Choroid plexus epithelial cell (primary cell): ENCODE data around the gene ILKAP.

Experiments used
- DNase-seq: peaks from one replicate; pipeline ENCODE4 v3.0.0-alpha.2; 2010; ENCODE audit warnings: low read depth
- H3K4me3 ChIP-seq: 2 replicates; pipeline ENCODE4 v1.5.1; 2011; ENCODE audit warnings: low read depth, mild to moderate bottlenecking, control low read depth, low read length, moderate library complexity
- TF ChIP-seq, protein P1 (sequence below): conservative IDR thresholded peaks from 2 replicates; pipeline ENCODE4 v1.5.1; 2011; ENCODE audit warnings: low read depth, mild to moderate bottlenecking, control low read depth, inconsistent platforms, low read length, moderate library complexity

The ILKAP gene

DNA sequence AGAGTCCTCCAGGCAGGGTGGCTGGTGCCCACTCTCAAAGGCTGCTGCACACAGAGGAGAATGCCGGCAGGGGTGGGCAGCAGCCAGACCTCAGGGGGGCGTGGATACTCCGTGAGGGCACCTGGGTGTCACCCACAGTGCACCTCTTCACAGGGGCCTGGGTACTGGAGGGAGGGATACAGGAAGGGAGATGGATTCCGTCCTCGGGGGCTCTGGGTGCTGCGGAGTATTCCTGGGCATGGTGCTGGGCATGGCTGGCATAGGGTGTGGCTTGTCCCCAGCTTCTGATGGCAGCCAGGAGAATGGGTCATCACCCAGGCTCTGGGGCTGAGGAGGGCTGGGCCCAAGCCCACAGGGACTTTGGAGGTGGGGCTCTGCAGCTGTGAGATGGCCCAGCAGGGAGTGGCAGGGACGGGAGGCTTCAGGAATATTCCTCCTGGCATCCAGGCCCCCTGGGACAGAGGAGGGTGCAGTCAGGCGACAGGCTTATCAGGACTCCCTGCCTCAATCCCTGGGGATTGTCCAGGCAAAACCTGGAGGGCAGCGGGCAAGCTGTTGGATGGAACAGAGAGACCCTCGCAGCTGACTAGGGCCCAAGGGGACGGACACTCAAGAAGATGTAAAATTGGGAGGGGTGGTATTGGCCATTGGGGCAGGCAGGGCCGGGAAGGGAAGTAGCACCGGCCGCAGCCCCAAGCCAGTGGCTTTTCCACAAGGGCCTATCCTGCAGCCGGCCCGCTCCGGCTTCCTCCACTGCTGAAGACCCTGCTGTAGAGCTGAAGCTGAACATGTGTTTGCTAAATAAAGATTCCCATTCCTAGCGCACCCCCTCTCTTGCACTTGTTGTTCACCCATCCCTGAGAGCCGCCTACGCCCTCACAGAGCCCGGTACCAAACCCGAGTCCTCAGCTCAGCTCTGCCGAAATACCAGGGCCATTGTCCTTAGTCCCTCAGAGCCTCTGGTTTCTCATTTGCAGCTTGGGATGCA, 70.7 kb downstream of the ILKAP start:
- TF ChIP-seq, protein P1, sequence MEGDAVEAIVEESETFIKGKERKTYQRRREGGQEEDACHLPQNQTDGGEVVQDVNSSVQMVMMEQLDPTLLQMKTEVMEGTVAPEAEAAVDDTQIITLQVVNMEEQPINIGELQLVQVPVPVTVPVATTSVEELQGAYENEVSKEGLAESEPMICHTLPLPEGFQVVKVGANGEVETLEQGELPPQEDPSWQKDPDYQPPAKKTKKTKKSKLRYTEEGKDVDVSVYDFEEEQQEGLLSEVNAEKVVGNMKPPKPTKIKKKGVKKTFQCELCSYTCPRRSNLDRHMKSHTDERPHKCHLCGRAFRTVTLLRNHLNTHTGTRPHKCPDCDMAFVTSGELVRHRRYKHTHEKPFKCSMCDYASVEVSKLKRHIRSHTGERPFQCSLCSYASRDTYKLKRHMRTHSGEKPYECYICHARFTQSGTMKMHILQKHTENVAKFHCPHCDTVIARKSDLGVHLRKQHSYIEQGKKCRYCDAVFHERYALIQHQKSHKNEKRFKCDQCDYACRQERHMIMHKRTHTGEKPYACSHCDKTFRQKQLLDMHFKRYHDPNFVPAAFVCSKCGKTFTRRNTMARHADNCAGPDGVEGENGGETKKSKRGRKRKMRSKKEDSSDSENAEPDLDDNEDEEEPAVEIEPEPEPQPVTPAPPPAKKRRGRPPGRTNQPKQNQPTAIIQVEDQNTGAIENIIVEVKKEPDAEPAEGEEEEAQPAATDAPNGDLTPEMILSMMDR, result no peak
- H3K4me3 ChIP-seq, result no peak overlapping the region
- DNase-seq, result no peak

DNA sequence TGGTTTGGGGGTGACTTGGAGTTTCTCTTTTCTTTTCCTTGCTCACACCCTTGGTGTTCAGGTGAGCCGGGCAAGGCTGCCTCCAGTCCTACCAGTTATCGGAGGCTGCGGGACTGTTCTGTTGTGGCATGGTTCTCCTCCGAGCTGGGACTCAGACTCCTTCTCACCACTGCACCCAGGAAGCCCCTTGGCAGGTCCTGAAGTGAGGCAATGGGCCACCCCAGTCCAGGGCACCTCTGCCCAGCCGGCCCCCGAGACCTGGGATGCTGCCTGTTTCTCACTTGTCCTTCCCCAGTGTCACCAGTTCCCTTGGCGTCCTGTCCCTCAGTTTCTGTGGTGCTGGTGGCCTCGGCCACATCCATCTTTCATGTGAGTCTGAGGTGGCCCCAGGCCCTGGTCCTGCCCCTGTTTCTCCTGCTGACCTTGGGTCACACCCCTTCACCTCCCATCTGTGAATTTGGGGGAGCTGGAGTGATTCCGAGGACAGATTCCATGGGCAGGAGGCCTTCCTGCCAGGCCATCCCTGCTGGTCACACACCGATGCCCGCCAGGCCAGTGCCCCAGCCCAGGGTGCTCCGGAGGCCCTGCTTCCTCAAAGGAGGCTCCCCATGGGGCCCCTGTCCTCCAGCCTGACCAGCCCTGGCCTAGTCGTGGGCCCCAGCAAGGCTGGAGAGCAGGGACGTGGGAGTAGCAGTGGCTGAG, 71.6 kb downstream of the ILKAP start:
- H3K4me3 ChIP-seq, result no peak overlapping the region
- TF ChIP-seq, protein P1, result no peak
- DNase-seq, result no peak

DNA sequence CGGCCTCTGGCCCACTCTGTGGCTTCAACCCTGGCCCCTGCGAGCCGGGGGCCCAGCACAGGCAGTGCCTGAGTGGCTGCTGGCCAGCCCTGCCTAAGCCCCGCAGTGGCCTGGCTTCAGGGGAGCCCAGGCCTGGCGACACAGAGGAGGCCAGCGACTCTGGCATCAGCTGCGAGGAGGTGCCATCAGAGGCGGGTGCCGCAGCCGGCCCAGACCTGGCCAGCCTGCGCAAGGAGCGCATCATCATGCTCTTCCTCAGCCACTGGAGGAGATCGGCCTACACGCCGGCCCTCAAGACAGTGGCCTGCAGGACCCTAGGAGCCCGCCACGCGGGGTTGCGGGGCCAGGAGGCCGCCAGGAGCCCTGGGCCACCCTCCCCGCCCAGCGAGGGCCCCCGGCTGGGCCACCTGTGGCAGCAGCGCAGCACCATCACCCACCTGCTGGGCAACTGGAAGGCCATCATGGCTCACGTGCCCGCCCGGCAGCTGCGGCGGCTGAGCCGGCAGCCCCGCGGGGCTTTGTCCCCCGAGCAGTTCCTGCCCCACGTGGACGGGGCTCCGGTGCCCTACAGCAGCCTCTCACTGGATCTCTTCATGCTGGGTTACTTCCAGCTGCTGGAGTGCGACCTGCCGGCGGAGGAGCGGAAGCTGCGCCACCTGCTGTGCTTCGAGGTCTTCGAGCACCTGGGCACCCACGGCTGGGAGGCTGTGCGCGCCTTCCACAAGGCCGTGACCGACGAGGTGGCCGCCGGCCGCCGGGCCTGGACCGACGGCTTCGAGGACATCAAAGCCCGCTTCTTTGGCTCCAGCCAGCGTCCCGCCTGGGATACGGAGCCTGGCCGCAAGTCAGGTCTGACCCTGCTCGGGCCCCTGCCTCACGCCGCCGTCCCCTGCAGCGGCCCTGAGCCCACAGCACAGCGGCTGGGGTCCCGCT, 72.5 kb downstream of the ILKAP start:
- H3K4me3 ChIP-seq, result no peak overlapping the region
- TF ChIP-seq, protein P1, result no peak
- no peak for DNase-seq

DNA sequence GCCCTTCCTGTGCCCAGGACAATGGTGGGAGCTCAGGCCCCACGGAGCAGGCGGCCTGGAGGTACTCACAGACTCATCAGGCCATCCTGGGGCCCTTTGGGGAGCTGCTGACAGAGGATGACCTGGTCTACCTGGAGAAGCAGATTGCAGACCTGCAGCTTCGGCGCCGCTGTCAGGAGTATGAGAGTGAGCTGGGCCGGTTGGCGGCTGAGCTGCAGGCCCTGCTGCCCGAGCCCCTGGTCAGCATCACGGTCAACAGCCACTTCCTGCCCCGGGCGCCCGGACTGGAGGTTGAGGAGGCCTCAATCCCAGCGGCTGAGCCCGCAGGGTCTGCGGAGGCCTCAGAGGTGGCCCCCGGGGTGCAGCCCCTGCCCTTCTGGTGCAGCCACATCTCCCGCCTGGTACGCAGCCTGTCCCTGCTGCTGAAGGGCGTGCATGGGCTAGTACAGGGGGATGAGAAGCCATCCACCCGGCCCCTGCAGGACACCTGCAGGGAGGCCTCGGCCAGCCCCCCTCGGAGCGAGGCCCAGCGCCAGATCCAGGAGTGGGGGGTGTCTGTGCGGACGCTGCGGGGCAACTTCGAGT, 73.3 kb downstream of the ILKAP start:
- no peak for DNase-seq
- no peak overlapping the region for H3K4me3 ChIP-seq
- TF ChIP-seq, protein P1, result no peak

DNA sequence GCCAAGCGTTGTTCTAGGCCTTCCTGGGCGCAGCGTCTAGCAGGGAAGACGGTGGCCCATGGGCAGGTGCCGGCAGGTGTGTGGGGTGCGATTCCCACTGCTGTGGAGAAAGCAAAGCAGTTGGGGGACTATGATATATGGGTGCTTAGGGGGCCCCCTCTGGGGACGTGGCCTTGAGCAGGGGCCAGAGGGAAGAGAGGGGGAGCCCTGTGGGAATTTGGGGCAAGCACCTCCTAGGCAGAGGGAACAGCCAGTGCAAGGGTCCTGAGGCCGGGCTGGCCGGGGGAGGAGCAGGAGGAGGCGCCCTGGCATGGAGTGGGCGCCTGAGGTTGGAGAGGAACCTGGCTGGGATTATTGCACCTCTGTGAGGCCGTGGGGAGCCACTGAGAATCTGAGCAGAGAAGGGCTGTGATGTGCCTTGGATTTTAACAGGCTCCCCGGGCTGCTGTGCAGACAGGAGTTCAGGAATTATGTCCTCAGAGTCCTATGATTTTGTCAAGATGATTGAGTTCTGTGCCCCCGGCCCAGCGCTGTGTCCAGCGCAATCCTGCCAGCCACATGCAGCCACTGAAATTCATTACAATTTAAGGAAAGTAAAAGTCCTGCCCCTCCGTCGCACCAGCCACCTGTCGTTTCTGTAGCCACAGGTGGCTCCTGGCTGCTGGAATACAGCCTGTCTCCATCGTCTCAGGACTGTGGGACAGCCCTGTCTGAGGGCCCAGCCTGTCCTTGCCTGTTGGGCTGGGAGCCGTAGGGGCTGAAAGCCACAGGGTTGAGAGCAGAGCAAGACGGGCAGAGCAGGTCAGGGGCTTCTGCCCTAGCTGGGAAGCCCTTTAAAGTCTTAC, 74.1 kb downstream of the ILKAP start:
- H3K4me3 ChIP-seq, result no peak overlapping the region
- TF ChIP-seq, protein P1, result no peak
- DNase-seq, result no peak

DNA sequence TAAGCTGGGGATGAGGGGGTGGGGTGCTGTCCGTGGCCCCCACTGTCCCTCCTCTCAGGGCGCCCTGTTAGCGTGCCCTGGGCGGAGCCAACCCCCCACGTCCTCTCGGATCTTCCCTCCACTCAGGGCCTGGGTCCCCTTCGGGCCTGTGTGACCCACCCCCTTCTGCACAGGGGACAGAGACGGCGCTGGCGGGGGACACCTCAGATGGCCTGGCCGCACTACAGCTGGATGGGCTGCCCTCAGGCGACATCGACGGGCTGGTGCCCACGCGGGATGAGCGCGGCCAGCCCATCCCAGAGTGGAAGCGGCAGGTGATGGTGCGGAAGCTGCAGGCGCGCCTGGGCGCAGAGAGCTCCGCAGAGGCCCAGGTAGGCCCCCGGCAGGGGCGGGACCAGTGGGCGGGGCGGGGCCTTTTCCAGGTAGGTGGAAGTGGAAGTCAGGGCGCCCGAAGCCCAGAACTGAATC, 74.9 kb downstream of the ILKAP start:
- H3K4me3 ChIP-seq, result no peak overlapping the region
- DNase-seq, result no peak
- TF ChIP-seq, protein P1, result no peak
